Fibroblast of gingiva (primary cell): Measurements from ENCODE around the gene CTNNBIP1.

Experiments
- DNase-seq: peaks from one replicate; pipeline ENCODE4 v3.0.0-alpha.2; 2011; ENCODE audit warnings: low read depth

CTNNBIP1 gene

GRCh38 chr1:9875636-9876000, 34.5 kb downstream of the CTNNBIP1 start:
- no peak for DNase-seq

DNA sequence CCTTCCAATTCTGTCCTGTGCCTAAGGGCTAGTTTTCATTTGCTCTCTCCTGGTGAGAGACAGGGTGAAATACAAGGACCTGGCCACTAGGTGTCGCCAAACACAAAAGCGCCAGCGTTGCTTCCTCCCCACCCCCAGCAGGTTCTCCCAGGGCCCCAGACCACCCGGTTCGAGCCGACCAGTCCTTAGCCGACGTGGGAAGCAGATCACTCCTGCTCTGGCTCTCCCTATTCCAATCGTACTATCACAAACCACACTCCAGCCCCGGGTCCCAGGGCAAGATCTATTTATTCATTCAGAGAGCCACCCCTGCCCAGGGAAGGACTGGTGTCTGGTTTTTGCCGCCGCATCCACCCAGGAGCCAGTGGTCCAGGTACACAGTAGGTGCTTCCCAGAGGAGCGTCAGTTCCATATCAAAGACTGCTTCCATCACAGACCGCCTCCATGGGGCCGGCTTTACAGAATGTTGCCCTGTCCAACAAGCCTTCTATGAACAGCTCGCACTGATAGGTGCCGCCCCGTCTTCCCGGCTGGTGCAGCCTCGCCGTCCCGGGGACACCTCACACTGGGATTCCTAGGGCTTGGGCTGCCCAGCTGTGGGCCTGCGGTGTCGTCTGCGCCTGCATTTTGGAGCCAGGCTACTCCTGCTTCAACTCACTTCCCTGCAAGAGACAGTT, 35.0 kb downstream of the CTNNBIP1 start:
- DNase-seq = peak; percentile 41

GRCh38 chr1:9874412-9874811, 35.7 kb downstream of the CTNNBIP1 start:
- no peak for DNase-seq

- DNase-seq = no peak
These were observed 36.1 kb downstream of the CTNNBIP1 start for GRCh38 chr1:9873992-9874391.

DNA sequence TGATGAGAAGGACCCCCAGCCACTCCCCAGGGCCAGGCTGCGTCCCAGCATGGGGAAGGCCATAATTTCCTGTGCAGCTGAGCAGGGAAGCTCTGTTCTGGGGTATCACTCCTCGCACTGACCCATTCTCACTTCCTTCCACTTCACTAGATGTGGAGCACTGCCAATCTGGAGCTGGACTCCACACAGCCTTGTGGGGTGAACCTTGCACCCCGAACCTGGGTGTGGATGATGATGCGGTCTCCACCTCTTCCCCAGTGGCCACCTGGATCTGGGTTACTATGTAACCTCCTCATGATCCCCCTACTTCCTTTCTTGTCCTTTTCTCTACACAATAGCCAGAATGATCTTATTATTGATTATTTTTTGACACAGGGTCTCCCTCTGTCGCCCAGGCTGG, 36.7 kb downstream of the CTNNBIP1 start:
- no peak for DNase-seq

DNA sequence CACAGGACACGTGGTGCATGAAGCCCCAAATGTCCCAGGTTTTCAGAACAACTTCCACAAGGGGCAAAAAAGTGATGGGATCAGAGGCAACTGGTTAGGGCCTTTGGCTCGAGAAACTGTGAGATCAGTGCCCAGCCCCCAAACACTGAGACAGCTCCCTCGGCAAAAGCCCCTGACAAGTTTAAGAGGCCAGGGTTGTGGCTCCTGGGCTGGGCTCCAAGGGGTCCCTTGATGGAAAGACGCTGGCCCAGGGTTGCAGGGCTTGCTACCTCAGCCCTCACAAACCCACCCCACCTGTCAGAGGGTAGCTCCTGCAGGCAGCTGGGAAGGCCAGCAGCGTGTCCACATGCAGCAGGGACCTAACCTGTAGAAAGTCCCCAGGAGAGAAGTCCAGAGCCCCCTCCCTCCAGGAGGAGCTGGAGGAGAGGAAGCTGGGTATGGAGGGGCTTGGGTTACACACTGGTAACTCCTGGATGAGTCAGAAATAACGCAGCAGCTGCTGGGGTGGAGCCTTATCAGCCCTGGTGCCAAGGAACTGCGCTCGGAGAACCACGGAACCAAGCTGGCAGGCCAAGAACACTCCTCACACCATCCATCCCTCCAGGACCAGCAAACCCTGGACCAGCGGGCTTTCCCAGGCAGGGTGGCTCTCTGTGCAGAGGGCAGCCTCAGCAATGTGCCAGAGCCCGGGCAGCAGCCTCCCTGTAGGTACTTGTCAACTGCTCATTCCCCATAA, 37.5 kb downstream of the CTNNBIP1 start:
- no peak for DNase-seq

DNA sequence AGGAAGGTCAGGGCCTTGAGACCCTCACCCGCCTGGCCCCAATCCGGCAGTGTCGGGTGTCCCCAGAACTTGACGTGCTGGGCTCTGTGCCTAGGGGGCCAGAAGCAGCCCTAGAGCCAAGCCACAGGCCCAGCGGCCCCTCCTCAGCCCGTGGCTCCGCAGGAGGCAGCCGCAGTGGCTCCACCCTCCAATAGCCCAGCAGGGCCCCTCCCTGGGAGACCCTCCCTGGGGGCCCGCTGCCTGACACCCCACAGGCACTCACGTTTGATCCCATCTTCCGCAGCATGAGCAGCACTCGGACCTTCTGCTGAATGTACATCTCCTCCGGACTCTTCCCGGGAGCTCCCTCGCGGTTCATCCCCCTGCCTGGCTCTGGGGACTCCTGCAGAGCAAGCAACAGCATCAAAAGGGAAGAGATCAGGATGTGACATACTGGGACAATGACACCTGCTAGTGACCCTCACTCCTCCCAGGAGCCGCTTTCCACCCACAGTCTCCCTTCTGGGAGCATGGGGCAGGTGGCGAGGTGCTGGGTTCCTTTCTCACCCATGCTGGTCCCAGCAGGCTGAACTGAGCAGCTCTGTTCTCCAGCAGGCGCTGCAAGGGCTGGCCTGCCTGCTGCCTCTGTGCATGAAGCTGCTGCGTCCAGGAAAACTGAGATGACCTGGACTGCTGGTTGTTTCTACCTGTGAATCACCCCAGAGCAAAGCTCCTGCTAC, 38.2 kb downstream of the CTNNBIP1 start:
- DNase-seq = no peak

- DNase-seq = no peak
These were observed 39.0 kb downstream of the CTNNBIP1 start for GRCh38 chr1:9871021-9871420.

- DNase-seq = no peak
These were observed 39.5 kb downstream of the CTNNBIP1 start for GRCh38 chr1:9870572-9870971.

DNA sequence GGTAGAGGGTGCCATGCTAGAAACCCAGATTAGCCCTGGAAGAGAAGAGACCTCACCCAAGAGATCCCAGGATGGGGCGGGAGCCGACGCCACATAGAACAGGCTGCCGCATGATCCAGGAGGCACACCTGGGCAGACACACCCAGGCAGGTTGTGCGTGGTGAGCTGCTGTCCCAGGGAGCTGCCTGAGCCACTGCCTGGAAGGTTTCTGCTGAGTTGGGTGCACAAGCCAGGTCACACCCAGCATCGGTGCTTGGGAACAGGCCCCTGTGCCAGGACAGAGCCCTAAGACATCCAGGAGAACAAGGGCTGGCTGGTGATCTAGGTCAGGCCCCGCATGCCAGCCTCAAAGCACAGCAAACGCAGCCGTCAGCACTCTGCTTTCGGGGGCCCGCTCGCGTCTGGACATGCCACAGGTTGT, 40.2 kb downstream of the CTNNBIP1 start:
- DNase-seq = no peak

DNA sequence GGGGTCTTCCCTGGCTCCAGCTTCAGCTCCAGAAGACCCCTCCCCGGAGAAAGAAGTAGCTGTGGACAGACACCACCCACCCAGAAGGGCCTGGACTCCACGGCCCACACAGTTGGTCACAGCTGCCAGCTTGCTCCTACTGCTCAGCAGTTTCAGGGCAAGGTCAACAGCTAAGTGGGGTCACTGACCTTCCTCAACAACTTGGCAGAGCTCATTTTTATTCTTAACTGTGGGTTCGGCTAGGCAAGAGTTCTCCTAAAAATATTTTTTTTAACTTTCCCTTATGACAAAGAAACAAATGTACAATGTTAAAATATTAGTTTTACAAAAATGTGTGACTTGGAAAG, 41.9 kb downstream of the CTNNBIP1 start:
- DNase-seq = no peak

GRCh38 chr1:9867408-9868243, 42.4 kb downstream of the CTNNBIP1 start:
- DNase-seq = peak; percentile 45

- no peak for DNase-seq
These were observed 43.2 kb downstream of the CTNNBIP1 start for GRCh38 chr1:9866836-9867235.

DNA sequence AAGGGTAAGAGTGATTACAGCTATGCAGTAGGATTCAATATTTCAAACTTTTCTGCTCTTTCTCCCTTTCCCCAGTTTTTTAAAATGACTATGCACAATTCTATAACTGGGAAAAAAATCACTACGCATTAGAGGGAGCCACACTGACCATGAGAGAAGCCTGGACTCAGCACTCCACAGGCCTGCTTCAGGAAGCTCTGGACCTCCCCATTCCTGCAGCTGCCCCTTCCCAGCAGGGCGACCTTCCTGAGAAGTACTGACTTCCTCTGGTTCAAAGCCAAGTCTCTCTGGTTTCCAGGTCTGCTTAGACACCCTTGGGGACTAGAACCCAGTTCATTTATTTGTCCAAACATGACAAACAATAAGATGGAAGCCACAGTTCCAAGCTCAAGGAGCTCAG, 44.3 kb downstream of the CTNNBIP1 start:
- no peak for DNase-seq

DNA sequence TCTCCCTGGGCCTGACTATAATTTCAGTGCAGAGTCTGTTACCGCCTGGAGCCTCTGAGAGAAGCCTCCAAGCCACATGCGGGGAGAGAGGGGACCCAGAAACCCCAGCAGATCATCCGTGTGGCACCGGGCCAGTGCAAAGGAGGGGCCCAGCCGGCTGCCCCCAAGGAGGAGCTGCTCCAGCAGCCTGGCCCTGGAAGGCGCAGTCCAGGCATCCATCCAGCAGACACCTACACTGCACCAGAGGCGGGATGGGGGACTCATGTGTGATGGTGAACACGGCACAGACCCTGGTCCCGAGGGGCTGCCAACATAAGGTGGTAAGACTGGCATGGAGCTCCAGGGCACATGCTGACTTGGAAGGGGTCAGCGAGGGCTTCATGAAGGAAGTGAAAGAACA, 46.7 kb downstream of the CTNNBIP1 start:
- DNase-seq = no peak

GRCh38 chr1:9861360-9861759, 48.7 kb downstream of the CTNNBIP1 start:
- DNase-seq = no peak

DNA sequence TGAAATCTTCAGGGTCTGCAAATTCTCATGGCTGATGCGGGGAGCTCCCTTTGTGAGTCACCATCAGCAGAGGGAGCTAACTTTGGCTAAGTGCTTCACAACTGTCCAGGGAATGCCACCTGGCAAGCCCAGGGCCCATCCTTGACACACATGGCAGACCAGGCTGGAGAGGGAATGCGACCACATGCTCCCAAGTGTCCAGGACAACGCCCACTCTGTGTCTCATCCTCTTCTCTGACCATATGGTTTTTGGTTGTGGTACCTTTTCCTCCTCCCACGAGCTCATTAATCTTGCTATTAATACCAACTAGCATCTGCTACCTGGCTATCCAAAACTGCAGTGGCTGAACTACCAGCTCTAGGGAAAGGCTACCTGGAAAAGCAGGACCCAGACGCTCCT, 49.2 kb downstream of the CTNNBIP1 start:
- no peak for DNase-seq

- DNase-seq = no peak
These were observed 50.6 kb downstream of the CTNNBIP1 start for GRCh38 chr1:9859281-9860014.

DNA sequence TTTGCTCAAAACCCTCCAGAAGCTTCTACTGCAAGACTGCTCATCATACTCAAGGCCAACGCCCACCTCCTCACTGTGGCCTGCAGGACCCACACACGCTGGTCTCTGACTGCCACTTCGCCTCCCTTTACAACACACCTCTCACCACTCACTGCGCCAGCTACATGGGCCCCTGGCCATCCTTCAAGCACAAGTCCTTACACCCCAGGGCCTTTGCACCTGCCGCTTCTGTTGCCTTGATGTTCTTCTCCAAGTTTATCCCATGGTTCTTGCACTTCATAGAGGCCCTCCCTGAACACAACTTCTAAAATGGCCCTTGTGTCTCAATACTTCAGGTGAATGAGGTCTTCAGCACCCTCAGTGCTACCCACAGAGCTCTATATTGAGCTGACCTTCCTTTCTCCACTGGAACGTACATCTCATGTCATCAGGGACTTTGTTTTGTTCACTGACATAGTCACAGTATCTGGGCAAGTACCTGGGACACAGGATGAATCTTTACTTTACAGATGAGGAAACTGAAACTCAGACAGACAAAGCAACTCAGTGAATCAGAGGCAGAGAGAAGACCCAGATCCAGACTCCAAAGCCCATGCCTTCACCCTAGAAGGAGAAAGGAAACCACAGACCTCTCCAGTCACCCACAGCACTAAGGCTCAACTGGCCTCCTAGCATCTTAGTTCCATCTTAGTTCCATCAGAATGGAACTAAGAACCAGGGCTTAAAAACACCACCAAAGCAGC, 51.6 kb downstream of the CTNNBIP1 start:
- DNase-seq = no peak

DNA sequence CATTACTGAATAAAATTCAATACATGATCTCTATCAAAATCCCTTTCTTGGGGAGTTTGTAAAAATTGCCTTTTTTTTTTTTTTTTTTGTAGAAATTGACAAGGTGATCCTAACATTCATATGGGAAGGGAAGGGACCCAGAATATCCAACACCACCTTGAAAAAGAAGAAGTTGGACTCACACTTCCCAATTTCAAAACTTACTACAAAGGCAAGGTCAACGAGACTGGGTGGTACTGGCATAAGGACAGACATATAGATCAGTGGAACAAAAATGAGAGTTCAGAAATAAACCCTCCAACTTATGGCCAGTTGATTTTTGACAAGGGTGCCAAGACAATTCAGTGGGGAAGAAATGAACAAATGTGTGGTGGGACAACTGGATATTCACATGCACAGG, 54.9 kb downstream of the CTNNBIP1 start:
- no peak for DNase-seq

DNA sequence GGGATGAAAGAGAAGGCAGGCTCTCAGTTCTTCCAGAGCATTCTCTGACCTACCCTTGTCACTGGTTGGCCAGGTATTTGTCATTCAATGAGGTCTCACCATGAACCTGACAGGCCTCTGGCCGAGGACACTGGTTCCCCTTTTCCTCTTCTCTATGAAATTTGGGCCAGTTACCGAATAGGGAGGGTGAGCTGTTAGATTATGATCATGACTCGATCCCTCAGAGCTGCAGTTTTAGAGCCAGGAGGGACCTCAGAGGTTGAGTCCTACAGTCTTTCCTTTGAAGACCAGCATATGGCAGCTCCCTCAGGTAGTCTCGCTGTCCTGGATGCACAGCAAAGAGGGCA, 56.8 kb downstream of the CTNNBIP1 start:
- DNase-seq = no peak
